ENCODE data around the gene VWA5B1.

GRCh38 chr1:20349971-20350370 is 59.3 kb downstream of the VWA5B1 start:
- no peak for TF ChIP-seq CTCF (IDR thresholded peaks at IDR 0.05)
- TF ChIP-seq POLR2A (IDR thresholded peaks at IDR 0.05), result no peak
- no peak for TF ChIP-seq POLR2AphosphoS5 (IDR thresholded peaks at IDR 0.05; ENCODE audit: insufficient read depth in 1 of 2, low read depth in 1 of 2)

Measured in vagina (tissue), 2 donors.